ENCODE measurements around the gene FBH1.

GRCh38 chr10:5951721-5952407, 61.8 kb downstream of the FBH1 start:
- TF ChIP-seq EZH2 (IDR thresholded peaks at IDR 0.05; ENCODE audit: insufficient read depth, low read length): no peak
- no peak for TF ChIP-seq CTCF (IDR thresholded peaks at IDR 0.05; ENCODE audit: insufficient read depth, low read depth, low read length)
